ENCODE data around the gene VIL1.

- no peak for TF ChIP-seq CTCF (IDR thresholded peaks at IDR 0.05; ENCODE audit: low read length)
- no peak for TF ChIP-seq EZH2phosphoT487 (IDR thresholded peaks at IDR 0.05; ENCODE audit: low read length)
Observed at GRCh38 chr2:218438596-218438995, 19.7 kb downstream of the VIL1 start.

Measured in MM.1S (cell line).